ENCODE data around the gene SPSB2. TPM values are rescaled to one million over a fixed set of nuclear protein-coding genes. Genes with fewer than 3 reads are reported as not detected.

SPSB2 gene
- total RNA-seq, 1 donor from 2014 or later, result 12.3 TPM

- DNase-seq (ENCODE audit: low spot score) (no peak), ATAC-seq (no peak)
- intact Hi-C loops (cut with DNase I), result loop anchor here (10.0 kb wide), 1 partner anchor 72 kb away; the partner anchor contains the start of gene MLF2
These were observed 46.2 kb downstream of the SPSB2 start for GRCh38 chr12:6826734-6827436.

GRCh38 chr12:6826125-6826733 lies 46.9 kb downstream of the SPSB2 start:
- no peak for ATAC-seq
- DNase-seq (ENCODE audit: low spot score), result no peak
- intact Hi-C loops (cut with DNase I), result loop anchor here (10.0 kb wide), 1 partner anchor 71 kb away; the partner anchor contains the start of gene MLF2

- ATAC-seq (peak; percentile 71), DNase-seq (ENCODE audit: low spot score) (peak; percentile 94)
- intact Hi-C loops (cut with DNase I), result loop anchor here (10.0 kb wide), 1 partner anchor 71 kb away; the partner anchor contains the start of gene MLF2
These were observed 47.5 kb downstream of the SPSB2 start for GRCh38 chr12:6825398-6826124.

- no peak for ATAC-seq
- intact Hi-C loops (cut with DNase I), result loop anchor here (10.0 kb wide), 1 partner anchor 70 kb away; the partner anchor contains the start of gene MLF2
- DNase-seq (ENCODE audit: low spot score), result no peak
These were observed 48.2 kb downstream of the SPSB2 start for GRCh38 chr12:6824901-6825381.

- ATAC-seq (no peak), DNase-seq (ENCODE audit: low spot score) (no peak)
- intact Hi-C loops (cut with DNase I), result loop anchor here (10.0 kb wide), 1 partner anchor 69 kb away; the partner anchor contains the start of gene MLF2
These were observed 48.9 kb downstream of the SPSB2 start for GRCh38 chr12:6824085-6824775.

- no peak for DNase-seq (ENCODE audit: low spot score)
- ATAC-seq, result no peak
- intact Hi-C loops (cut with DNase I), result loop anchor here (10.0 kb wide), 1 partner anchor 69 kb away; the partner anchor contains the start of gene MLF2
These were observed 49.7 kb downstream of the SPSB2 start for GRCh38 chr12:6823182-6824084.

- no peak for ATAC-seq
- DNase-seq (ENCODE audit: low spot score), result no peak
- intact Hi-C loops (cut with DNase I), result loop anchor here (10.0 kb wide), 1 partner anchor 68 kb away; the partner anchor contains the start of gene MLF2
These were observed 50.5 kb downstream of the SPSB2 start for GRCh38 chr12:6822426-6823135.

GRCh38 chr12:6821591-6822425 lies 51.3 kb downstream of the SPSB2 start, which contains the start of gene GPR162:
GPR162 (plus strand) TSS chr12:6821821; CDS start chr12:6823899, 2,078 bp downstream.
- DNase-seq (ENCODE audit: low spot score) (peak; percentile 80), ATAC-seq (peak; percentile 63)
- intact Hi-C loops (cut with DNase I), result loop anchor here (10.0 kb wide), 1 partner anchor 67 kb away; the partner anchor contains the start of gene MLF2

Other genes starting within 250 kb of the SPSB2 start
- gene LPAR5, start 237.3 kb downstream of the SPSB2 start, total RNA-seq, result 2.9 TPM
- gene ACRBP, start 225.9 kb downstream of the SPSB2 start, total RNA-seq, result 1.9 TPM
- 42.1 TPM for gene ING4, start 210.2 kb downstream of the SPSB2 start, total RNA-seq
- 52.7 TPM for gene ZNF384, start 183.9 kb downstream of the SPSB2 start, total RNA-seq
- gene PIANP, start 172.5 kb downstream of the SPSB2 start, total RNA-seq, result 2.5 TPM
- 47.4 TPM for gene COPS7A, start 149.3 kb downstream of the SPSB2 start, total RNA-seq
- gene MLF2, start 120.2 kb downstream of the SPSB2 start, total RNA-seq, result 98.6 TPM
- 352 TPM for gene PTMS, start 106.9 kb downstream of the SPSB2 start, total RNA-seq
- 3.4 TPM for gene LAG3, start 100.8 kb downstream of the SPSB2 start, total RNA-seq
- gene CD4, start 83.8 kb downstream of the SPSB2 start, total RNA-seq, result 20.6 TPM
- 4.5 TPM for gene GPR162, start 51.5 kb downstream of the SPSB2 start, total RNA-seq
- 27.4 TPM for gene P3H3, start 44.9 kb downstream of the SPSB2 start, total RNA-seq
- gene GNB3, start 32.4 kb downstream of the SPSB2 start, total RNA-seq, result 7.1 TPM
- 0.71 TPM for gene CDCA3, start 22.0 kb downstream of the SPSB2 start, total RNA-seq
- gene USP5, start 21.2 kb downstream of the SPSB2 start, total RNA-seq, result 70.1 TPM
- 233 TPM for gene TPI1, start 5.8 kb downstream of the SPSB2 start, total RNA-seq
- gene LRRC23, start 31.5 kb upstream of the SPSB2 start, total RNA-seq, result 13.4 TPM
- gene ENO2, start 41.3 kb upstream of the SPSB2 start, total RNA-seq, result 36.9 TPM
- 140 TPM for gene ATN1, start 54.7 kb upstream of the SPSB2 start, total RNA-seq
- gene RNU7-1, start 70.5 kb upstream of the SPSB2 start, total RNA-seq, result not detected
- 177 TPM for gene C12orf57, start 70.7 kb upstream of the SPSB2 start, total RNA-seq
- gene PTPN6, start 78.1 kb upstream of the SPSB2 start, total RNA-seq, result 35.0 TPM
- 112 TPM for gene PHB2, start 97.4 kb upstream of the SPSB2 start, total RNA-seq
- gene EMG1, start 97.6 kb upstream of the SPSB2 start, total RNA-seq, result 42.9 TPM
- gene LPCAT3, start 145.2 kb upstream of the SPSB2 start, total RNA-seq, result 34.7 TPM
- 662 TPM for gene C1S, start 187.4 kb upstream of the SPSB2 start, total RNA-seq
- gene C1R, start 219.1 kb upstream of the SPSB2 start, total RNA-seq, result 628 TPM
- 117 TPM for gene C1RL, start 235.9 kb upstream of the SPSB2 start, total RNA-seq